CD1c-positive myeloid dendritic cell (primary cell): ENCODE data around the gene IFT25.

Experiments
- DNase-seq: peaks from one replicate; pipeline ENCODE4 v3.0.0-alpha.2; 2016; ENCODE audit errors: extremely low spot score

The IFT25 gene

GRCh38 chr1:53957194-53957818 is 11.8 kb upstream of the IFT25 start:
- DNase-seq, result no peak

- no peak for DNase-seq
These were observed 11.0 kb upstream of the IFT25 start for GRCh38 chr1:53956308-53957168.

GRCh38 chr1:53954128-53954527 is 8.6 kb upstream of the IFT25 start:
- no peak for DNase-seq

- no peak for DNase-seq
These were observed 6.2 kb upstream of the IFT25 start for GRCh38 chr1:53951697-53952096.

DNA sequence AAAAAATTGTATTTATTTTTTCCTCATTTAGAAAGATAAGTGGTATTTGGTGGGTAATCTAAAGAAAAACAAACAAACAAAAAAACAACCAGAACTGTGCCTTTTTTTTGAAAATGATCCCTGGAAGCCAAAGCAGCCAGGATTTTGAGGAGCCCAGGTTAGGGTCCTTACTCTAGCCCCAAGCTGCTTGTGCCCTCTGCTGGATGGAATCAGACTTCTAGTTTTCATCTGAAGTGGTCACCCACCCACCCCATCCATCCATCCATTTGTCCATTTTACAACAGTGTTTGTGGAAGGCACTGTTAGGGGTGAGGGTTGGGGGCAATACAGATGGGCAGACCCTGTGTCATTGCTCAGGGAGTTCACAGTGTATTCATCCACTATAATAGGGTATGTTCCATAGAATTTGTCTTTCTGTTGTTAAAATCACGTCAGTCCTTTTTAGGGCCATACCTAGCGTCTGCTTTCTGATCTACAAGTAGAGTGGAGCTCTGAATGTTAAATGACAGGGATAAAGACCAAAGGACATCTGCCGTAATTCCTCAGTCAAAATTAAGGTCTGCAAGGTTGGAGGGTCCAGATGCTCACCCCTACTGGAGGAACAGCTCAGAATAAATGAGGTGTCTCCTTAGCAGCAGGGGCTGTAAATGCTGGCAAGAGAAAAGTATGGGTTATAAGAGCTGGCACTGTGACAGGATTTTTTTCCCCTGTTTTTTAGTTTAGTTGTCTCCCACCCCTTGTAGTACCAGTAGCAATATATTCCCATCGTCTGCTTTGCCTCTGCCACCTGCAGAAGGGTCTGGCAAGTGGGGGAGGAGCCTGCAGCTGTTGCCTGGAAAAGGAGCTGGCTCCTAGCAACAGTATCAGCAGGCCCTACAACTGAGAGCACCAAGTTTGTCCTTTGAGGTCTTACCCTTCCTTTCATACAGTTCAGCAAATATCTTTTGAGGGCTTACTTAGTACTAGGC is 3.8 kb upstream of the IFT25 start:
- peak; percentile 43 for DNase-seq

- no peak for DNase-seq
These were observed 2.8 kb upstream of the IFT25 start for GRCh38 chr1:53948291-53948690.

DNA sequence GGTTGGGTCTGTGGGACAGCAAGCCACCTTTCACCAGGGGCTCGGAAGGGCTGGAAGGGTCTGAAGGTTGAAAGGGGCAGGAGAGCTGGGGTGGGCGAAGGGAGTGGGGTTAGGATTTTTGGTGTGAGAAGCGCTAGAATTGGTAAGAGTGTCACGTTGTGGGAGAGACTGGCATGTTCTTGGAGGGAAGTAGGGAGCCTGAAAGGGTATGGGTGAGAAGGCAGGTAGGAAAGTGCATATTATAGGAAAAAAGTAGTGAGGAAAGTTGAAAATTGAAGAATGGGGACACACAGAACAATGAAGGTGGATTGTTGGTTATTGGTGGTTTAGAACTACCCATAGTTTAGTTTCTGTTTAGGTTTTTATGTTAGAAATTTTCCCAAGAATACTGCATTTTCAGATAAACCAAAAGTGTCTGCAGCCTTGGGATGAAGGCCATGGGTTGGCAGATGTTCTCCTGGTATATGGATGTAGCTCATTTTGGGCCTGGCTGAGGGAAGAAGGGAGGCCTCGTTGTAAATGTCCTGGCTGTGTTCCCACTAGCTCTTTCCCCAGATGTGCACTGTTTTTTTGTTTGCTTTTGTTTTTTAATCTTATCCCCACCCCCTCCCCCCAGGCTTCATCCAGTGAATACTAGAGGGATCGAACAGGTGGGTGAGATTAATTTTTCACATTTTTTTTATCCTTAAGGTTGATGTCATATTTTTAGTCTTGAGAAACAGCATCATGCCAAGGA is 1.8 kb upstream of the IFT25 start:
- DNase-seq, result no peak

- peak; percentile 92 for DNase-seq
These were observed 1.0 kb upstream of the IFT25 start, which contains the start of gene LRRC42 for GRCh38 chr1:53946252-53947171. Gene LRRC42, plus strand, starts transcription at chr1:53946350. Its CDS starts 5,650 bp downstream, at chr1:53952000.

DNA sequence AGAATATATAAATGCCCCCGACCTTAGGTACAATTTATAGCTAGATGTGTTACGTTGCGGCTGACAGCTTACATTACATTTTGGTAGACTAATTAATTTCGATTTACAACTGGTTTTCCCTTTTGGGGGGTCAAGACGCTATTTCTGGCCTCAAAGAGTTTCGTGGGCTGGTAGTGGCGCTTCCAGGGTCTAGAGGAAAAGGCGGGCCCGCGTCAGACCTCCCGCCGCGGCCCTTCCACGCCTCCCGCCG is 391 bp downstream of the IFT25 start:
- DNase-seq, result no peak

DNA sequence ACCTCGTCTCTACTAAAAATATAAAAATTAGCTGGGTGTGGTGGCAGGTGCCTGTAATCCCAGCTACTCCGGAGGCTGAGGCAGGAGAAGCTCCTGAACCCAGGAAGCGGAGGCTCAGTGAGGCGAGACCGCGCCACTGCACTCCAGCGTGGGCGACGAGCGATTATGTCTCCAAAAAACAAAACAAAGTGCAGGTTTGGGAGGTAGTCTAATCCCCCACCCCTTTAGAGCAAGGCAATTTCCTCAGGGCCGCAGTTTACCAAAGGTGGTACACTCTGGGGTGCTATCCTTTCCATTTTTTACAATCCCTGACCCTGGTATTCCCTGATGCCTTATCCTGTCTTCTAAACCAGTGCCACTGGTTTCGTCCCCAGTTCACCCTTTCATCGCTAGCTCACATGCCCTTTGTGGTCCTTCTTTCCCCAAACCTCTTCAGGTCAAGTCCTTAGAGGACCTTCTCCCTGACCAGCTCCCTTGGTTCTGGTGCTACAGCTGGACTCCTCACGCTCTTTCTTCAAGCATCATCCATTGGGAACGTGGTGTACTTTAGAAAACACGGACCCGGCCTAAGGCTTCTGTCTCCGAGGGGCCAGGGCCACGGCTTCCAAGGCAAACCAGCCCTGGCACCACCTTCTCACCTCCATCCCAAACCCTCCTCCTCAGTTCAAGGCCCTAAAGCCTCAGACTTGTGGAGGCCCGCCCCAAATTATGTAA is 873 bp downstream of the IFT25 start:
- no peak for DNase-seq

DNA sequence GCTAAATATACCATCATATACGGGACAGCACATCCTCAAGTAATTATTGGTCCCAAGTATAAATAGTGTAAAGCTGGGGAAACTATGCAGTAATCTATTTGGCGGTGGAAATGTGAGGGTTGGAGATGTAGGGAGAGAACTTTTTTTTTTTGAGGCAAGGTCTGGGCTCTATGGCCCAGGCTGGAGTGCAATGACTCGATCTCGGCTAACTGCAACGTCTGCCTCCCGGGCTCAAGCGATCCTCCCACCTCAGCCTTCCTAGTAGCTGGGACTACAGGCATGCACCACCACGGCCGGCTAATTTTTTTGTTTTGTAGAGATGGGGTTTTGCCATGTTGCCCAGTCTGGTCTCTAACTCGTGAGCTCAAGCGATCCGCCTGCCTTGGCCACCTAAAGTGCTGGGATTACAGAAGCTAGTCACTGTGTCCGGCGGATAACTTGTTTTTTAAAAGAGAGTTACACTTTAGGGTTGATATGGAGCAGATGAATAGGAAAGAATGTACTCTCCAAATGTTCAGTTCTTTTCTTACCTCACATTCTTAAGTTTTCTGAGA is 1.9 kb downstream of the IFT25 start:
- DNase-seq, result no peak

- no peak for DNase-seq
These were observed 2.4 kb downstream of the IFT25 start for GRCh38 chr1:53943090-53943489.

GRCh38 chr1:53942127-53942957 is 3.2 kb downstream of the IFT25 start:
- DNase-seq, result no peak

GRCh38 chr1:53938136-53938830 is 7.2 kb downstream of the IFT25 start:
- DNase-seq, result no peak

GRCh38 chr1:53936430-53936829 is 9.1 kb downstream of the IFT25 start:
- no peak for DNase-seq

GRCh38 chr1:53934170-53934765 is 11.2 kb downstream of the IFT25 start:
- no peak for DNase-seq

GRCh38 chr1:53931523-53931922 is 14.0 kb downstream of the IFT25 start:
- no peak for DNase-seq

- no peak for DNase-seq
These were observed 14.6 kb downstream of the IFT25 start for GRCh38 chr1:53930932-53931331.
